H9 (cell line): ENCODE results near the gene EGLN1. TPM values are rescaled to one million over a fixed set of nuclear protein-coding genes. Genes with fewer than 3 reads are reported as not detected.

Source experiments
- DNase-seq: peaks from one replicate; pipeline ENCODE4 v3.0.0-alpha.2; 2017
- H2AFZ ChIP-seq: one replicate; pipeline ENCODE4 v1.6.1; 2013; ENCODE audit warnings: mild to moderate bottlenecking, low read length, control low read depth, moderate library complexity
- H2AK5ac ChIP-seq: 2 replicates; pipeline ENCODE4 v1.6.1; 2013; ENCODE audit warnings: low read length, control low read depth, mixed read lengths; ENCODE audit not compliant: insufficient read length
- H2BK120ac ChIP-seq: one replicate; pipeline ENCODE4 v1.6.1; 2013; ENCODE audit warnings: low read depth, mild to moderate bottlenecking, low read length, control low read depth, inconsistent platforms; ENCODE audit not compliant: poor library complexity, severe bottlenecking
- H2BK12ac ChIP-seq: 2 replicates; pipeline ENCODE4 v1.6.1; 2013; ENCODE audit warnings: low read length, control low read depth, mixed read lengths, low read depth; ENCODE audit not compliant: insufficient read length
- H2BK15ac ChIP-seq: 2 replicates; pipeline ENCODE4 v1.6.1; 2013; ENCODE audit warnings: low read depth, low read length, control low read depth
- H2BK20ac ChIP-seq: one replicate; pipeline ENCODE4 v1.6.1; 2013; ENCODE audit warnings: low read depth, mild to moderate bottlenecking, low read length, control low read depth, inconsistent platforms; ENCODE audit not compliant: poor library complexity, severe bottlenecking
- H2BK5ac ChIP-seq: 2 replicates; pipeline ENCODE4 v1.6.1; 2013; ENCODE audit warnings: low read length, control low read depth, mixed read lengths; ENCODE audit not compliant: insufficient read length
- H3K14ac ChIP-seq: 2 replicates; pipeline ENCODE4 v1.6.1; 2013; ENCODE audit warnings: low read length, control low read depth; ENCODE audit not compliant: insufficient read depth
- H3K18ac ChIP-seq: 2 replicates; pipeline ENCODE4 v1.6.1; 2013; ENCODE audit warnings: low read depth, mild to moderate bottlenecking, mixed read lengths, low read length, control low read depth; ENCODE audit not compliant: insufficient read length
- H3K23ac ChIP-seq: 2 replicates; pipeline ENCODE4 v1.6.1; 2013; ENCODE audit warnings: low read length, control low read depth, mixed read lengths, low read depth; ENCODE audit not compliant: insufficient read length
- H3K23me2 ChIP-seq: 2 replicates; pipeline ENCODE4 v1.6.1; 2013; ENCODE audit warnings: low read depth, mild to moderate bottlenecking, mixed read lengths, low read length, control low read depth; ENCODE audit not compliant: insufficient read length, poor library complexity, severe bottlenecking
- H3K27ac ChIP-seq: 2 replicates; pipeline ENCODE4 v1.5.1; 2013; ENCODE audit warnings: low read length, control low read depth, mixed read lengths, low read depth; ENCODE audit not compliant: insufficient read length
- H3K27me3 ChIP-seq: 2 replicates; pipeline ENCODE4 v1.6.1; 2013; ENCODE audit warnings: low read length, control low read depth, inconsistent platforms; ENCODE audit not compliant: insufficient read depth
- H3K4ac ChIP-seq: 2 replicates; pipeline ENCODE4 v1.6.1; 2013; ENCODE audit warnings: low read depth, mild to moderate bottlenecking, control low read depth, inconsistent platforms, low read length, moderate library complexity
- H3K4me1 ChIP-seq: 2 replicates; pipeline ENCODE4 v1.6.1; 2013; ENCODE audit warnings: low read length, control low read depth, inconsistent platforms; ENCODE audit not compliant: insufficient read depth
- H3K4me2 ChIP-seq: 2 replicates; pipeline ENCODE4 v1.6.1; 2013; ENCODE audit warnings: low read length, control low read depth, mixed read lengths; ENCODE audit not compliant: insufficient read length, insufficient read depth
- H3K56ac ChIP-seq: 2 replicates; pipeline ENCODE4 v1.6.1; 2013; ENCODE audit warnings: low read depth, mild to moderate bottlenecking, mixed read lengths, low read length, control low read depth; ENCODE audit not compliant: insufficient read length
- H3K79me1 ChIP-seq: 2 replicates; pipeline ENCODE4 v1.6.1; 2013; ENCODE audit warnings: low read depth, mild to moderate bottlenecking, moderate library complexity, low read length, control low read depth, inconsistent platforms; ENCODE audit not compliant: insufficient read depth, poor library complexity, severe bottlenecking
- H3K79me2 ChIP-seq: 2 replicates; pipeline ENCODE4 v1.6.1; 2013; ENCODE audit warnings: low read length, control low read depth, inconsistent platforms; ENCODE audit not compliant: insufficient read depth
- H3K9ac ChIP-seq: 2 replicates; pipeline ENCODE4 v1.6.1; 2013; ENCODE audit warnings: low read length, control low read depth, mixed read lengths; ENCODE audit not compliant: insufficient read length; ENCODE audit errors: extremely low read depth
- H3K9me3 ChIP-seq: one replicate; pipeline ENCODE4 v1.6.1; 2013; ENCODE audit warnings: low read depth, low read length, inconsistent platforms; ENCODE audit not compliant: control insufficient read depth
- H3T11ph ChIP-seq: one replicate; pipeline ENCODE4 v1.6.1; 2013; ENCODE audit warnings: mild to moderate bottlenecking, low read length, control low read depth, inconsistent platforms
- H4K20me1 ChIP-seq: one replicate; pipeline ENCODE4 v1.6.1; 2013; ENCODE audit not compliant: control insufficient read depth, insufficient read length, insufficient read depth
- H4K5ac ChIP-seq: 2 replicates; pipeline ENCODE4 v1.6.1; 2013; ENCODE audit warnings: low read depth, mild to moderate bottlenecking, mixed read lengths, low read length, control low read depth; ENCODE audit not compliant: insufficient read length
- H4K8ac ChIP-seq: replicated peaks from 2 replicates; pipeline ENCODE4 v1.6.1; 2013; ENCODE audit warnings: low read length, control low read depth, mixed read lengths, low read depth; ENCODE audit not compliant: insufficient read length
- H4K91ac ChIP-seq: 2 replicates; pipeline ENCODE4 v1.6.1; 2013; ENCODE audit warnings: low read depth, mild to moderate bottlenecking, moderate library complexity, mixed read lengths, low read length, control low read depth; ENCODE audit not compliant: insufficient read length
- H3K27ac Mint-ChIP-seq, 3 experiments: 2 replicates in 2 of 3; 3 replicates in 1 of 3; pipeline ENCODE4 v1.8.0; 2020 to 2021; ENCODE audit warnings: mixed read lengths in 3 of 3, mild to moderate bottlenecking in 1 of 3, moderate library complexity in 1 of 3
- H3K27me3 Mint-ChIP-seq: 2 replicates; pipeline ENCODE4 v1.8.0; 2021; ENCODE audit warnings: low read depth, mild to moderate bottlenecking, moderate library complexity, mixed read lengths
- H3K36me3 Mint-ChIP-seq, 3 experiments: 2 replicates in 2 of 3; 3 replicates in 1 of 3; pipeline ENCODE4 v1.8.0; 2020 to 2021; ENCODE audit warnings: low read depth in 3 of 3, mixed read lengths in 3 of 3; ENCODE audit not compliant: insufficient read depth in 1 of 3
- H3K4me1 Mint-ChIP-seq, 2 experiments: 2 replicates each; pipeline ENCODE4 v1.8.0; 2020; ENCODE audit warnings: mixed read lengths in 2 of 2
- H3K4me3 Mint-ChIP-seq, 2 experiments: 2 replicates in 1 of 2; 3 replicates in 1 of 2; pipeline ENCODE4 v1.8.0; 2020 to 2021; ENCODE audit warnings: mild to moderate bottlenecking in 2 of 2, mixed read lengths in 2 of 2, moderate library complexity in 1 of 2
- H3K9me3 Mint-ChIP-seq, 2 experiments: 2 replicates in 1 of 2; 3 replicates in 1 of 2; pipeline ENCODE4 v1.8.0; 2020; ENCODE audit warnings: mild to moderate bottlenecking in 2 of 2, mixed read lengths in 2 of 2, moderate library complexity in 1 of 2
- WGBS: extraction: QIAGEN DNeasy Blood & Tissue Kit; methylation state at CpG from one replicate; pipeline ENCODE4 v1.1.7; 2013; ENCODE audit warnings: missing lambda C conversion rate, low lambda C conversion rate, mixed read lengths; ENCODE audit not compliant: insufficient read length; ENCODE audit errors: extremely low coverage; 5-methylcytosine and 5-hydroxymethylcytosine counted together
- total RNA-seq: library from RNA; stranded (reverse); gene quantifications from 2 replicates; pipeline ENCODE4 v1.2.1, GENCODE V29; 2021
- TF ChIP-seq, protein P1 (sequence below): fragments of 200-600 bp; sonication (generic); conservative IDR thresholded peaks from 3 replicates; pipeline ENCODE4 v1.8.0; 2021; ENCODE audit warnings: antibody characterized with exemption, mild to moderate bottlenecking

Gene EGLN1
- total RNA-seq, 1 experiment from 2014 or later: 8.4 TPM

DNA sequence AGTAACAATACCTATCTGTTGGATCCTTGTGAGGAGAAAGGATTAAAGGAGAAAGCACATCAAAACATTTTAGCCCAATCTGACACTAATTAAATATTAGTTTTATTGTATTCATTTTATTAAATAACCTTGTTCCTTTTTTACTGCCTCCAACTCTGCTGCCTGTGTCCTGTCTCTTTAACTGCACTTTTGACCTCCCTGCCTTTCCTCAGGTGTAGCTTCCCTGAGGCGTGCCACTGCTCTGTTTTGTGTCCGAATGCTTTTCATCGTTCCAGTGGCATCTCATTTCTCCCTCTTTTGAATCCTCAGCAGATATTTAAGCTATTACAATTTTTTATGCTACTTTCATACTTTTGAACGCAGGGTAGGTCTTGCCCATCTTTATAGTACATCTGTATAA lies 73.6 kb downstream of the EGLN1 start:
- Histone ChIP-seq H3K18ac (no peak overlapping the region), H2BK20ac (no peak overlapping the region), H4K20me1 (no peaks in the 10 kb centered on the region), H4K5ac (no peak overlapping the region), H3K79me2 (no peaks in the 10 kb centered on the region), H3K27ac (no peak overlapping the region), H3K4me2 (no peak overlapping the region), H3K9ac (no peak overlapping the region), H3K14ac (no peak overlapping the region), H2BK12ac (no peak overlapping the region), H3K23me2 (no peaks in the 10 kb centered on the region), H2BK5ac (no peak overlapping the region), H3K27me3 (no peaks in the 10 kb centered on the region), H2AK5ac (no peak overlapping the region), H2BK15ac (no peak overlapping the region), H4K8ac (no peak overlapping the region), H3T11ph (no peak overlapping the region), H2AFZ (no peak overlapping the region), H3K4ac (no peak overlapping the region), H4K91ac (no peak overlapping the region), H3K79me1 (no peaks in the 10 kb centered on the region), H3K23ac (no peak overlapping the region), H3K56ac (no peak overlapping the region), H2BK120ac (no peak overlapping the region), H3K9me3 (no peaks in the 10 kb centered on the region), H3K4me1 (no peaks in the 10 kb centered on the region)
- Mint-ChIP-seq H3K27ac (no peak overlapping the region), H3K27me3 (no peaks in the 10 kb centered on the region), H3K9me3 (no peaks in the 10 kb centered on the region; a peak in 1 of 5 replicates), H3K36me3 (peaks cover 9 to 56% (median 41%) of the 10 kb centered on the region in 3 experiments; a peak in 6 of 7 replicates), H3K4me1 (no peaks in the 10 kb centered on the region), H3K4me3 (no peak overlapping the region)
- DNase-seq: no peak
- TF ChIP-seq, protein P1, sequence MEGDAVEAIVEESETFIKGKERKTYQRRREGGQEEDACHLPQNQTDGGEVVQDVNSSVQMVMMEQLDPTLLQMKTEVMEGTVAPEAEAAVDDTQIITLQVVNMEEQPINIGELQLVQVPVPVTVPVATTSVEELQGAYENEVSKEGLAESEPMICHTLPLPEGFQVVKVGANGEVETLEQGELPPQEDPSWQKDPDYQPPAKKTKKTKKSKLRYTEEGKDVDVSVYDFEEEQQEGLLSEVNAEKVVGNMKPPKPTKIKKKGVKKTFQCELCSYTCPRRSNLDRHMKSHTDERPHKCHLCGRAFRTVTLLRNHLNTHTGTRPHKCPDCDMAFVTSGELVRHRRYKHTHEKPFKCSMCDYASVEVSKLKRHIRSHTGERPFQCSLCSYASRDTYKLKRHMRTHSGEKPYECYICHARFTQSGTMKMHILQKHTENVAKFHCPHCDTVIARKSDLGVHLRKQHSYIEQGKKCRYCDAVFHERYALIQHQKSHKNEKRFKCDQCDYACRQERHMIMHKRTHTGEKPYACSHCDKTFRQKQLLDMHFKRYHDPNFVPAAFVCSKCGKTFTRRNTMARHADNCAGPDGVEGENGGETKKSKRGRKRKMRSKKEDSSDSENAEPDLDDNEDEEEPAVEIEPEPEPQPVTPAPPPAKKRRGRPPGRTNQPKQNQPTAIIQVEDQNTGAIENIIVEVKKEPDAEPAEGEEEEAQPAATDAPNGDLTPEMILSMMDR: no peak
- no CpG with 5 or more reads among the region's 4 CpGs for WGBS
